ENCODE data around the gene KNG1. TPM values are rescaled to one million over a fixed set of nuclear protein-coding genes. Genes with fewer than 3 reads are reported as not detected.

KNG1 gene
- total and polyA plus RNA-seq, 2 experiments from 2014 or later = 57.4 to 109 TPM

DNA sequence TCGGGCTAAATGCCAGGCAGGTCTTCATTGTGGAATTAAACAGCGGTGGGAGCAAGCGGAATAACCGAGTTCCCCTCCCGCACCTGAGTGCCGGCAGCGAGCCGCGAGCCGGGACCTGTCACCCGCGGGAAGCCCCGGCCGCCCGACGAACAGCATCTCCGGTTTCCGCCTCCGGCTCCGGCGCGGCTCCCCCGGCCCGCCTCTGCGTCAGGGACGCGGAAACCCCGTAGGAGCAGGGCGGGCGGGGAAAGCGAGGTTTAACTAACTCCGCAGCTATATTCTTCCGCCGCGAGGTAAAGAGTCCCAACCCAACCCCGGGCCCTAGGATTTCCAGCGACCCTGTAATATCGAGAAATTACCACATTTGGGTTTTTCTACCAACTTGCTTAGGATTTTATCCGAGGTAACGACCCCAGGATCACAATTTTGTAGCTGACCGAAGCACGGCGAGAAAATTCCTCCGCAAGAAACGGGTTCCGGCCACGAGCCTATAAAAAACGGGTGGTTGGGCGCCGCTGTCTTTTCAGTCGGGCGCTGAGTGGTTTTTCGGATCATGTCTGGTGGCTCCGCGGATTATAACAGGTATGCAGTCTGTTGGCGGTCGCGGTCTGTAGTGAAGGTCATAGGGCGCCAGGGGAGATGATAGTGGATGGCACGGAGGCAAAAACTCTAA is 66.0 kb downstream of the KNG1 start, which contains the start of gene EIF4A2:
TSS of gene EIF4A2 (plus strand) at position 520 of the 673 bp plus-strand sequence. CDS start at position 554, 34 bp downstream.
- under 1% methylated on average over 56 of the region's 60 CpGs for WGBS (ENCODE audit: low lambda C conversion rate, missing lambda C conversion rate)
- peak within 1 kb of the TSS; percentile 95 for H2AFZ ChIP-seq
- DNase-seq (ENCODE audit: low spot score) = peak; percentile 95
- no peaks in the 10 kb centered on the region for H3K9me3 ChIP-seq (ENCODE audit: low read depth)
- peak within 1 kb of the TSS; percentile 76 for H3K4me3 ChIP-seq
- peaks cover 27% of the 10 kb centered on the region for H3K36me3 ChIP-seq (replicated peaks; ENCODE audit: insufficient read depth, low read depth)
- H3K4me1 ChIP-seq (ENCODE audit: insufficient read depth) = peaks cover 37% of the 10 kb centered on the region
- peaks cover 55% of the 10 kb centered on the region for H3K79me2 ChIP-seq
- no peaks in the 10 kb centered on the region for H3K27me3 ChIP-seq
- peaks cover 42% of the 10 kb centered on the region for H4K20me1 ChIP-seq (ENCODE audit: insufficient read depth, poor library complexity, severe bottlenecking)
- H3K27ac ChIP-seq = peak within 1 kb of the TSS; percentile 99
- H3K9me2 ChIP-seq (replicated peaks; ENCODE audit: insufficient read depth) = no peaks in the 10 kb centered on the region
- H3K4me2 ChIP-seq = peak within 1 kb of the TSS; percentile 94
- TF ChIP-seq EZH2 (IDR thresholded peaks at IDR 0.05; ENCODE audit: borderline replicate concordance) (no peak), EZH2phosphoT487 (IDR thresholded peaks at IDR 0.05; ENCODE audit: low read depth, severe bottlenecking, unreplicated experiment) (no peak)
- TF ChIP-seq, protein P1, sequence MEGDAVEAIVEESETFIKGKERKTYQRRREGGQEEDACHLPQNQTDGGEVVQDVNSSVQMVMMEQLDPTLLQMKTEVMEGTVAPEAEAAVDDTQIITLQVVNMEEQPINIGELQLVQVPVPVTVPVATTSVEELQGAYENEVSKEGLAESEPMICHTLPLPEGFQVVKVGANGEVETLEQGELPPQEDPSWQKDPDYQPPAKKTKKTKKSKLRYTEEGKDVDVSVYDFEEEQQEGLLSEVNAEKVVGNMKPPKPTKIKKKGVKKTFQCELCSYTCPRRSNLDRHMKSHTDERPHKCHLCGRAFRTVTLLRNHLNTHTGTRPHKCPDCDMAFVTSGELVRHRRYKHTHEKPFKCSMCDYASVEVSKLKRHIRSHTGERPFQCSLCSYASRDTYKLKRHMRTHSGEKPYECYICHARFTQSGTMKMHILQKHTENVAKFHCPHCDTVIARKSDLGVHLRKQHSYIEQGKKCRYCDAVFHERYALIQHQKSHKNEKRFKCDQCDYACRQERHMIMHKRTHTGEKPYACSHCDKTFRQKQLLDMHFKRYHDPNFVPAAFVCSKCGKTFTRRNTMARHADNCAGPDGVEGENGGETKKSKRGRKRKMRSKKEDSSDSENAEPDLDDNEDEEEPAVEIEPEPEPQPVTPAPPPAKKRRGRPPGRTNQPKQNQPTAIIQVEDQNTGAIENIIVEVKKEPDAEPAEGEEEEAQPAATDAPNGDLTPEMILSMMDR (IDR thresholded peaks at IDR 0.05; ENCODE audit: poor library complexity) = no peak

DNA sequence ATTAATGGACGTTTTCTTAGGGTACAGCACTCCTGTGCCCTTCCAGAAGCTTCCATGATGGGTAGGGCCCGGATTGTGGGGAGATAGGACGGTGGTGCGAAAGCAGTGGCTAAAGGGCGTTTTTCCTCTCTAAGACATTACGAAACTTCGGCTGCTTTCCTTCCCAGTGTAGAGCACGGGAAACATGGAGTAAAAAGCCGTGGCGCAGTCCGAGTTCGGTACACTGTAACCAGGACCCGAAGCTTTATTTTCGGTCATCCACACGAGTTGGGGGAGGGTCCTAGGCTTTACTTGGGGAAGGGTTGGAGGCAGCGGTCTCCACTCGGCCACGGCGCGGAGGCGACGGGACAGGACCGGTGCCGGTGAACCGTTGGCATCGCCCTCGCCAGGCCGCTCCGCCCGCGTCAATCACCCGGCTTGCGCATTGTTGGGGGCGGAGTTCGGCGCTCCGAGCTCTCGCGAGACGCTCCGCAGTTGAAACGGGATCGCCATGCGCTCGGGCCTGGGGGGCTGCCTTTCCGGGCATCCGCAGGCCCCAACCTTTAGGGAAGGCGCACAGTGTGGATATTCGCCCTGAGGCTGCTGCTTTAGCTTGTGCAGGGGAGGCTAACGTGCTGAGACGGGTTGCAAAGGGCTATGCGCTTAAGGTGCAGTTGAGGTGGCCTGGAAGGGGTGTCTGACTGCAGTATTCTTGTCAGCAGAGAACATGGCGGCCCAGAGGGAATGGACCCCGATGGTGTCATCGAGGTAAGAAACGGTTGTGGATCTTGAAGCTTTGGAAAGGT is 66.8 kb downstream of the KNG1 start:
- peak overlapping the region; percentile 99 for H3K27ac ChIP-seq
- WGBS (ENCODE audit: low lambda C conversion rate, missing lambda C conversion rate) = 1% methylated on average over 50 of the region's 56 CpGs
- H3K9me3 ChIP-seq (ENCODE audit: low read depth) = no peaks in the 10 kb centered on the region
- no peaks in the 10 kb centered on the region for H3K9me2 ChIP-seq (replicated peaks; ENCODE audit: insufficient read depth)
- H3K79me2 ChIP-seq = peaks cover 56% of the 10 kb centered on the region
- no peaks in the 10 kb centered on the region for H3K27me3 ChIP-seq
- H3K4me2 ChIP-seq = peak overlapping the region; percentile 94
- peak overlapping the region; percentile 76 for H3K4me3 ChIP-seq
- H3K36me3 ChIP-seq (replicated peaks; ENCODE audit: insufficient read depth, low read depth) = peaks cover 28% of the 10 kb centered on the region
- peak; percentile 92 for DNase-seq (ENCODE audit: low spot score)
- H4K20me1 ChIP-seq (ENCODE audit: insufficient read depth, poor library complexity, severe bottlenecking) = peaks cover 49% of the 10 kb centered on the region
- TF ChIP-seq, protein P1 (IDR thresholded peaks at IDR 0.05; ENCODE audit: poor library complexity) = no peak
- no peak for TF ChIP-seq EZH2 (IDR thresholded peaks at IDR 0.05; ENCODE audit: borderline replicate concordance)
- TF ChIP-seq EZH2phosphoT487 (IDR thresholded peaks at IDR 0.05; ENCODE audit: low read depth, severe bottlenecking, unreplicated experiment) = no peak
- peaks cover 38% of the 10 kb centered on the region for H3K4me1 ChIP-seq (ENCODE audit: insufficient read depth)
- H2AFZ ChIP-seq = peak overlapping the region; percentile 95

DNA sequence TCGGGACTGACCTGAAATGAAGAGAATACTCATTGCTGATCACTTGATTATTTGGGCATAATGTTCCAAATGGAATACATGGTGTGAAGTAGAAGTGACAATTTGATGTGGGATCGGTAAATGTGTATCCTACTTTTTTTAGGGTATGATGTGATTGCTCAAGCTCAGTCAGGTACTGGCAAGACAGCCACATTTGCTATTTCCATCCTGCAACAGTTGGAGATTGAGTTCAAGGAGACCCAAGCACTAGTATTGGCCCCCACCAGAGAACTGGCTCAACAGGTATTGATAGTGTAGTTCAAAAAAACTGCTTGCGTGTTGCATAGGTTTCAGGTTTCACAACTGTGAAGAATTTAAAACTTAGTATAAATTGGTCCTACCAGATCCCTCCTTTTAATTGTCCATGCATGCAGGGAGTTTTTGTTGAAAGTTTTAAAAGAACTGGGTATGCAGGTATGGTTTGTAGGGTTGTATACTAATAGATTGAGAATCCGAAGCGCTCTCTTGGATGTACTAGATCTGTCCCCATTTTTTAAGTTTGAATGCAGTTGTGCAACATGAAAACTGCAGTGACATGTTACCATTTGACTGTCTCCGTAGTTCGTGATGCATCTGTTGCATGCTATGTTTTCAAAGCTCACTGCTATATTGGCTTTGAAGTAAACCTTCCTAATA is 67.8 kb downstream of the KNG1 start:
- H3K9me3 ChIP-seq (ENCODE audit: low read depth) = no peaks in the 10 kb centered on the region
- H3K9me2 ChIP-seq (replicated peaks; ENCODE audit: insufficient read depth) = no peaks in the 10 kb centered on the region
- peaks cover 28% of the 10 kb centered on the region for H3K36me3 ChIP-seq (replicated peaks; ENCODE audit: insufficient read depth, low read depth)
- H2AFZ ChIP-seq = no peak overlapping the region
- peak overlapping the region; percentile 76 for H3K4me3 ChIP-seq
- H3K27me3 ChIP-seq = no peaks in the 10 kb centered on the region
- peaks cover 56% of the 10 kb centered on the region for H3K79me2 ChIP-seq
- peak overlapping the region; percentile 94 for H3K4me2 ChIP-seq
- TF ChIP-seq EZH2phosphoT487 (IDR thresholded peaks at IDR 0.05; ENCODE audit: low read depth, severe bottlenecking, unreplicated experiment) = no peak
- no peak for TF ChIP-seq EZH2 (IDR thresholded peaks at IDR 0.05; ENCODE audit: borderline replicate concordance)
- TF ChIP-seq, protein P1 (IDR thresholded peaks at IDR 0.05; ENCODE audit: poor library complexity) = no peak
- H3K27ac ChIP-seq = peak overlapping the region; percentile 99
- peaks cover 38% of the 10 kb centered on the region for H3K4me1 ChIP-seq (ENCODE audit: insufficient read depth)
- peaks cover 60% of the 10 kb centered on the region for H4K20me1 ChIP-seq (ENCODE audit: insufficient read depth, poor library complexity, severe bottlenecking)
- DNase-seq (ENCODE audit: low spot score) = no peak
- 7% methylated on average over 7 of the region's 7 CpGs for WGBS (ENCODE audit: low lambda C conversion rate, missing lambda C conversion rate)

Data from hepatocyte (in vitro differentiated cells).